Liver (tissue), 3 donors: Measurements from ENCODE around the gene TXNIP.

Experiments used
- RAD21 ChIP-seq, 2 donors: IDR thresholded peaks; 2 replicates each; pipeline ENCODE4 v1.6.1; 2016; ENCODE audit warnings: antibody characterized with exemption in 2 of 2, mild to moderate bottlenecking in 2 of 2
- TF ChIP-seq, protein P1 (sequence below): fragments of 150-350 bp; IDR thresholded peaks from 2 replicates; pipeline ENCODE4 v1.5.1; 2017; ENCODE audit warnings: improper control_type of control experiment, low read depth, low read length; ENCODE audit not compliant: missing input control
- TF ChIP-seq, protein P2 (sequence below): IDR thresholded peaks from 2 replicates; pipeline ENCODE4 v1.6.1; 2016; ENCODE audit warnings: antibody characterized with exemption, mild to moderate bottlenecking
- donor health status: healthy.
- donor health status: healthy.

DNA sequence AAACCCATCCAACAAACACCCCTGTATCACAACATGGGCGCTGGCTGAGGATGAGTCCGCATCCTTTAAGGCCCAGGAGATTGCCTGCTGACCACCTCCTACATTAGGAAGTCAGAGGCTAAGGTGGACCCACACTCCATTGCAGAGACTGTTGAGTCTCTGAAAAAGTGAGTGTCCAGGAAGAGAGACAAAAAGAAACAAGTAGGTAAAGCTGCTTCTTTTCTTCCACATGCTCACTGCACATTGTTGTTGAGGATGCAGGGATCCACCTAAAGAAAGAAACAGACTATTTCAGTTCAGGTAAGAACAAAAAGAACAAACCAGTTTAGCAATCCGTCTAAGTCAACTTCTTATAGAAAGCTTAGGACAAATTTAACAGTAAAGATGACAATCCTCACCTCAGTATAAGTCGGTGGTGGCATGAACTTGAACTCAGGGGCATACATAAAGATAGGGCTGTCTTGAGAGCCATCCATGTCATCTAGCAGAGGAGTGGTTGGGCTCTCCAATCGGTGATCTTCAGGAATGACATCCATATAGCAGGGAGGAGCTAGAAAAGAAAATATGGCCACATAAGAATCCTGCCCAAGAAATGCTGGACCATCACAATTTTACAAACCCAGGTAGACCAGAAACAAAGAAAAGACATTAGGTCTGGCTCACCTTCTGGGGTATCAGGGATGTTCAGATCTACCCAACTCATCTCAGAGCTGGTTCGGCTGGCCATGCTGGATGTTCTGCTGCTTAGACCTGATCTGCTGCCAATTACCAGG lies 2.6 kb downstream of the TXNIP start:
- TF ChIP-seq RAD21 (IDR thresholded peaks at IDR 0.05) = no peak
- TF ChIP-seq, protein P1, sequence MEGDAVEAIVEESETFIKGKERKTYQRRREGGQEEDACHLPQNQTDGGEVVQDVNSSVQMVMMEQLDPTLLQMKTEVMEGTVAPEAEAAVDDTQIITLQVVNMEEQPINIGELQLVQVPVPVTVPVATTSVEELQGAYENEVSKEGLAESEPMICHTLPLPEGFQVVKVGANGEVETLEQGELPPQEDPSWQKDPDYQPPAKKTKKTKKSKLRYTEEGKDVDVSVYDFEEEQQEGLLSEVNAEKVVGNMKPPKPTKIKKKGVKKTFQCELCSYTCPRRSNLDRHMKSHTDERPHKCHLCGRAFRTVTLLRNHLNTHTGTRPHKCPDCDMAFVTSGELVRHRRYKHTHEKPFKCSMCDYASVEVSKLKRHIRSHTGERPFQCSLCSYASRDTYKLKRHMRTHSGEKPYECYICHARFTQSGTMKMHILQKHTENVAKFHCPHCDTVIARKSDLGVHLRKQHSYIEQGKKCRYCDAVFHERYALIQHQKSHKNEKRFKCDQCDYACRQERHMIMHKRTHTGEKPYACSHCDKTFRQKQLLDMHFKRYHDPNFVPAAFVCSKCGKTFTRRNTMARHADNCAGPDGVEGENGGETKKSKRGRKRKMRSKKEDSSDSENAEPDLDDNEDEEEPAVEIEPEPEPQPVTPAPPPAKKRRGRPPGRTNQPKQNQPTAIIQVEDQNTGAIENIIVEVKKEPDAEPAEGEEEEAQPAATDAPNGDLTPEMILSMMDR = no peak
- TF ChIP-seq, protein P2, sequence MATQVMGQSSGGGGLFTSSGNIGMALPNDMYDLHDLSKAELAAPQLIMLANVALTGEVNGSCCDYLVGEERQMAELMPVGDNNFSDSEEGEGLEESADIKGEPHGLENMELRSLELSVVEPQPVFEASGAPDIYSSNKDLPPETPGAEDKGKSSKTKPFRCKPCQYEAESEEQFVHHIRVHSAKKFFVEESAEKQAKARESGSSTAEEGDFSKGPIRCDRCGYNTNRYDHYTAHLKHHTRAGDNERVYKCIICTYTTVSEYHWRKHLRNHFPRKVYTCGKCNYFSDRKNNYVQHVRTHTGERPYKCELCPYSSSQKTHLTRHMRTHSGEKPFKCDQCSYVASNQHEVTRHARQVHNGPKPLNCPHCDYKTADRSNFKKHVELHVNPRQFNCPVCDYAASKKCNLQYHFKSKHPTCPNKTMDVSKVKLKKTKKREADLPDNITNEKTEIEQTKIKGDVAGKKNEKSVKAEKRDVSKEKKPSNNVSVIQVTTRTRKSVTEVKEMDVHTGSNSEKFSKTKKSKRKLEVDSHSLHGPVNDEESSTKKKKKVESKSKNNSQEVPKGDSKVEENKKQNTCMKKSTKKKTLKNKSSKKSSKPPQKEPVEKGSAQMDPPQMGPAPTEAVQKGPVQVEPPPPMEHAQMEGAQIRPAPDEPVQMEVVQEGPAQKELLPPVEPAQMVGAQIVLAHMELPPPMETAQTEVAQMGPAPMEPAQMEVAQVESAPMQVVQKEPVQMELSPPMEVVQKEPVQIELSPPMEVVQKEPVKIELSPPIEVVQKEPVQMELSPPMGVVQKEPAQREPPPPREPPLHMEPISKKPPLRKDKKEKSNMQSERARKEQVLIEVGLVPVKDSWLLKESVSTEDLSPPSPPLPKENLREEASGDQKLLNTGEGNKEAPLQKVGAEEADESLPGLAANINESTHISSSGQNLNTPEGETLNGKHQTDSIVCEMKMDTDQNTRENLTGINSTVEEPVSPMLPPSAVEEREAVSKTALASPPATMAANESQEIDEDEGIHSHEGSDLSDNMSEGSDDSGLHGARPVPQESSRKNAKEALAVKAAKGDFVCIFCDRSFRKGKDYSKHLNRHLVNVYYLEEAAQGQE = no peak
